GM06990 (cell line): ENCODE results near the gene KIF13A.

ENCODE experiments used
- DNase-seq: peaks from one replicate; pipeline ENCODE4 v3.0.0-alpha.2; 2011; ENCODE audit not compliant: insufficient read length; ENCODE audit errors: extremely low read depth
- H3K27me3 ChIP-seq: replicated peaks from 2 replicates; pipeline ENCODE4 v1.6.0; 2011; ENCODE audit warnings: low read length; ENCODE audit not compliant: control insufficient read depth, insufficient read depth
- H3K36me3 ChIP-seq: 2 replicates; pipeline ENCODE4 v1.5.1; 2011; ENCODE audit warnings: low read length; ENCODE audit not compliant: control insufficient read depth, insufficient read depth
- H3K4me3 ChIP-seq: replicated peaks from 2 replicates; pipeline ENCODE4 v1.5.1; 2011; ENCODE audit warnings: low read depth, mild to moderate bottlenecking, control low read depth, low read length
- CTCF ChIP-seq: IDR thresholded peaks from 2 replicates; pipeline ENCODE4 v1.5.1; 2011; ENCODE audit warnings: low read length, control low read depth, mild to moderate bottlenecking, inconsistent platforms; ENCODE audit not compliant: insufficient read depth, poor library complexity, severe bottlenecking

Gene KIF13A

GRCh38 chr6:17729223-17730077 is 258.0 kb downstream of the KIF13A start:
- H3K36me3 ChIP-seq, result no peaks in the 10 kb centered on the region
- no peak for TF ChIP-seq CTCF
- H3K4me3 ChIP-seq, result no peak overlapping the region
- no peaks in the 10 kb centered on the region for H3K27me3 ChIP-seq
- DNase-seq, result no peak

- Histone ChIP-seq H3K27me3 (no peaks in the 10 kb centered on the region), H3K4me3 (no peak overlapping the region), H3K36me3 (no peaks in the 10 kb centered on the region)
- DNase-seq, result no peak
- no peak for TF ChIP-seq CTCF
Observed at GRCh38 chr6:17728551-17729222, 258.7 kb downstream of the KIF13A start.

GRCh38 chr6:17725083-17725482 is 262.4 kb downstream of the KIF13A start:
- no peaks in the 10 kb centered on the region for H3K36me3 ChIP-seq
- TF ChIP-seq CTCF, result no peak
- DNase-seq, result no peak
- H3K4me3 ChIP-seq, result no peak overlapping the region
- H3K27me3 ChIP-seq, result no peaks in the 10 kb centered on the region

- no peak for TF ChIP-seq CTCF
- Histone ChIP-seq H3K27me3 (no peaks in the 10 kb centered on the region), H3K36me3 (no peaks in the 10 kb centered on the region), H3K4me3 (no peak overlapping the region)
- no peak for DNase-seq
Observed at GRCh38 chr6:17724341-17724740, 263.1 kb downstream of the KIF13A start.

- H3K36me3 ChIP-seq, result no peaks in the 10 kb centered on the region
- DNase-seq, result no peak
- H3K27me3 ChIP-seq, result no peaks in the 10 kb centered on the region
- TF ChIP-seq CTCF, result no peak
- no peak overlapping the region for H3K4me3 ChIP-seq
Observed at GRCh38 chr6:17721671-17722070, 265.8 kb downstream of the KIF13A start.
